SK-N-SH treated with all-trans-retinoic acid at 6 μM for 48 hours (cell line): ENCODE results near the gene SLC25A29.

Experiments used
- ATAC-seq: fragments of 200-7000 bp; cut with Tn5 transposase; 3 replicates; pipeline ENCODE4 v1.9.1; 2020; ENCODE audit warnings: mild to moderate bottlenecking, moderate library complexity
- ARNTL ChIP-seq: fragments of 450-650 bp; formaldehyde crosslinking; IDR thresholded peaks from 2 replicates; pipeline ENCODE4 v1.5.0; 2020; ENCODE audit warnings: low read depth, mild to moderate bottlenecking, moderate library complexity, borderline replicate concordance
- BACH2 ChIP-seq: fragments of 250-450 bp; sonication (Bioruptor Pico); IDR thresholded peaks from 2 replicates; pipeline ENCODE4 v1.9.0; 2021; ENCODE audit warnings: mild to moderate bottlenecking, borderline replicate concordance
- CSDC2 ChIP-seq: fragments of 250-450 bp; sonication (Bioruptor Pico); IDR thresholded peaks from 2 replicates; pipeline ENCODE4 v1.5.0; 2020; ENCODE audit warnings: mild to moderate bottlenecking, moderate library complexity
- ESRRG ChIP-seq: fragments of 250-450 bp; sonication (Bioruptor Pico); IDR thresholded peaks from 2 replicates; pipeline ENCODE4 v1.6.1; 2021; ENCODE audit warnings: mild to moderate bottlenecking
- GLIS3 ChIP-seq: fragments of 250-450 bp; sonication (Bioruptor Pico); IDR thresholded peaks from 2 replicates; pipeline ENCODE4 v1.5.0; 2020; ENCODE audit warnings: mild to moderate bottlenecking, moderate library complexity
- OSR1 ChIP-seq: fragments of 250-450 bp; sonication (Bioruptor Pico); IDR thresholded peaks from 2 replicates; pipeline ENCODE4 v1.8.0; 2022; ENCODE audit warnings: moderate library complexity, mild to moderate bottlenecking, inconsistent platforms
- PATZ1 ChIP-seq: fragments of 250-450 bp; sonication (Bioruptor Pico); IDR thresholded peaks from 2 replicates; pipeline ENCODE4 v1.8.0; 2020; ENCODE audit warnings: mild to moderate bottlenecking, moderate library complexity, borderline replicate concordance
- PPARA ChIP-seq: fragments of 250-450 bp; sonication (Bioruptor Pico); IDR thresholded peaks from 2 replicates; pipeline ENCODE4 v1.5.0; 2020; ENCODE audit warnings: mild to moderate bottlenecking, borderline replicate concordance
- SNAI2 ChIP-seq: fragments of 250-450 bp; sonication (Bioruptor Pico); IDR thresholded peaks from 2 replicates; pipeline ENCODE4 v1.5.0; 2020; ENCODE audit warnings: mild to moderate bottlenecking, moderate library complexity
- TCF4 ChIP-seq: fragments of 250-450 bp; sonication (Bioruptor Pico); IDR thresholded peaks from 2 replicates; pipeline ENCODE4 v1.8.0; 2021; ENCODE audit warnings: mild to moderate bottlenecking, moderate library complexity, borderline replicate concordance
- TOX ChIP-seq: fragments of 250-450 bp; sonication (Bioruptor Pico); IDR thresholded peaks from 2 replicates; pipeline ENCODE4 v1.8.0; 2021; ENCODE audit warnings: mild to moderate bottlenecking, moderate library complexity, borderline replicate concordance
- ZC3H10 ChIP-seq: fragments of 250-450 bp; sonication (Bioruptor Pico); IDR thresholded peaks from 2 replicates; pipeline ENCODE4 v1.5.1; 2021; ENCODE audit warnings: mild to moderate bottlenecking, moderate library complexity
- ZNF565 ChIP-seq: fragments of 450-650 bp; formaldehyde crosslinking; conservative IDR thresholded peaks from 2 replicates; pipeline ENCODE4 v1.5.0; 2020; ENCODE audit warnings: low read depth, mild to moderate bottlenecking, moderate library complexity
- ZNF70 ChIP-seq: fragments of 450-650 bp; formaldehyde crosslinking; IDR thresholded peaks from 2 replicates; pipeline ENCODE4 v1.5.0; 2020; ENCODE audit warnings: mild to moderate bottlenecking, moderate library complexity
- ZNF8 ChIP-seq: fragments of 450-650 bp; formaldehyde crosslinking; IDR thresholded peaks from 2 replicates; pipeline ENCODE4 v1.5.0; 2020; ENCODE audit warnings: mild to moderate bottlenecking, moderate library complexity
- TF ChIP-seq, protein P1 (sequence below): fragments of 250-450 bp; sonication (Bioruptor Pico); IDR thresholded peaks from 2 replicates; pipeline ENCODE4 v1.5.1; 2021; ENCODE audit warnings: mild to moderate bottlenecking, moderate library complexity
- TF ChIP-seq, protein P2 (sequence below): fragments of 250-450 bp; sonication (Bioruptor Pico); IDR thresholded peaks from 2 replicates; pipeline ENCODE4 v1.5.0; 2020; ENCODE audit warnings: mild to moderate bottlenecking, moderate library complexity
- TF ChIP-seq, protein P3 (sequence below): fragments of 250-450 bp; sonication (Bioruptor Pico); IDR thresholded peaks from 2 replicates; pipeline ENCODE4 v1.8.0; 2021; ENCODE audit warnings: low read depth, mild to moderate bottlenecking, moderate library complexity, borderline replicate concordance

SLC25A29 gene

DNA sequence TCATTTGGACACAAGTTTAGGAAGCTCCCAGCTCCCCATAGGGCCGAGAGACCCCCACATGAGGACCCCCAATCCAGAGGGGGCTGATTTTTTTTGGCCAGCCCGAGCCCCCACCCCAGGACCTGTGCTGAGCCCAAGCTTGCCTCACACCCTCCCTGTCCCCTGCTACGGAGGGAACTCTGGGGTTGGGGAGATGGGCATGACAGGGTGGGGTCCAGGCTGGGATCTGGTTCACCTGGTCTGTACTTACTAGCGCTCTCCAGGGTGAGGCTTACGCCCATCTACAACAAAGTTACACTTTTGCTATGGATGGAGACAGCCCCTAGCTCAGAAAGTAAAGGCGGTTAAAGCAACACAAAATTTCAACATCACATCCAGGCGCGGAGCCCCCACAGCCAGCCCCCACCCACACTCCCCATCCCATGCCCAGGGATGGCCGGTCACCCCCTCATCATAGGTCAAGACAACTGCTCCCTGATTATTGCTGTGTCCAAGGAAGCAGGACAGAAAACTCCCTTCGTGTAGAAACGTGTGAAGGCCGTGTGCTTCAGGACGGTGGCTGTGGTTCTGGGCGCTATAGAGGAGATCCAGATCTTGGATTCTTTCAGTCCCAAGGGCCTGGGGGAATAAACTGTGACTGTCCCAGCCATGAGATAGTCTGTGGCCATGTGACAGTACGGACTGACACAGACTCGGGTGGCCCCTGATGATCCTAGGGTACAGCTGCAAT lies 10.7 kb downstream of the SLC25A29 start:
- TF ChIP-seq GLIS3 (no peak), PPARA (CRISPR knock-in tag) (no peak), PATZ1 (CRISPR knock-in tag) (no peak), ZC3H10 (CRISPR knock-in tag) (no peak)
- TF ChIP-seq, protein P1, sequence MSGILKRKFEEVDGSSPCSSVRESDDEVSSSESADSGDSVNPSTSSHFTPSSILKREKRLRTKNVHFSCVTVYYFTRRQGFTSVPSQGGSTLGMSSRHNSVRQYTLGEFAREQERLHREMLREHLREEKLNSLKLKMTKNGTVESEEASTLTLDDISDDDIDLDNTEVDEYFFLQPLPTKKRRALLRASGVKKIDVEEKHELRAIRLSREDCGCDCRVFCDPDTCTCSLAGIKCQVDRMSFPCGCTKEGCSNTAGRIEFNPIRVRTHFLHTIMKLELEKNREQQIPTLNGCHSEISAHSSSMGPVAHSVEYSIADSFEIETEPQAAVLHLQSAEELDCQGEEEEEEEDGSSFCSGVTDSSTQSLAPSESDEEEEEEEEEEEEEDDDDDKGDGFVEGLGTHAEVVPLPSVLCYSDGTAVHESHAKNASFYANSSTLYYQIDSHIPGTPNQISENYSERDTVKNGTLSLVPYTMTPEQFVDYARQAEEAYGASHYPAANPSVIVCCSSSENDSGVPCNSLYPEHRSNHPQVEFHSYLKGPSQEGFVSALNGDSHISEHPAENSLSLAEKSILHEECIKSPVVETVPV (CRISPR knock-in tag) = no peak
- no peak for ATAC-seq

- ATAC-seq = no peak
- TF ChIP-seq ARNTL (no peak), CSDC2 (CRISPR knock-in tag) (no peak), PPARA (CRISPR knock-in tag) (no peak), PATZ1 (CRISPR knock-in tag) (no peak), OSR1 (CRISPR knock-in tag) (no peak), SNAI2 (CRISPR knock-in tag) (no peak), ESRRG (CRISPR knock-in tag) (no peak), ZNF565 (CRISPR knock-in tag) (no peak), TOX (CRISPR knock-in tag) (no peak), ZNF8 (CRISPR knock-in tag) (no peak), ZNF70 (CRISPR knock-in tag) (no peak), TCF4 (no peak), BACH2 (CRISPR knock-in tag) (no peak)
- TF ChIP-seq, protein P2, sequence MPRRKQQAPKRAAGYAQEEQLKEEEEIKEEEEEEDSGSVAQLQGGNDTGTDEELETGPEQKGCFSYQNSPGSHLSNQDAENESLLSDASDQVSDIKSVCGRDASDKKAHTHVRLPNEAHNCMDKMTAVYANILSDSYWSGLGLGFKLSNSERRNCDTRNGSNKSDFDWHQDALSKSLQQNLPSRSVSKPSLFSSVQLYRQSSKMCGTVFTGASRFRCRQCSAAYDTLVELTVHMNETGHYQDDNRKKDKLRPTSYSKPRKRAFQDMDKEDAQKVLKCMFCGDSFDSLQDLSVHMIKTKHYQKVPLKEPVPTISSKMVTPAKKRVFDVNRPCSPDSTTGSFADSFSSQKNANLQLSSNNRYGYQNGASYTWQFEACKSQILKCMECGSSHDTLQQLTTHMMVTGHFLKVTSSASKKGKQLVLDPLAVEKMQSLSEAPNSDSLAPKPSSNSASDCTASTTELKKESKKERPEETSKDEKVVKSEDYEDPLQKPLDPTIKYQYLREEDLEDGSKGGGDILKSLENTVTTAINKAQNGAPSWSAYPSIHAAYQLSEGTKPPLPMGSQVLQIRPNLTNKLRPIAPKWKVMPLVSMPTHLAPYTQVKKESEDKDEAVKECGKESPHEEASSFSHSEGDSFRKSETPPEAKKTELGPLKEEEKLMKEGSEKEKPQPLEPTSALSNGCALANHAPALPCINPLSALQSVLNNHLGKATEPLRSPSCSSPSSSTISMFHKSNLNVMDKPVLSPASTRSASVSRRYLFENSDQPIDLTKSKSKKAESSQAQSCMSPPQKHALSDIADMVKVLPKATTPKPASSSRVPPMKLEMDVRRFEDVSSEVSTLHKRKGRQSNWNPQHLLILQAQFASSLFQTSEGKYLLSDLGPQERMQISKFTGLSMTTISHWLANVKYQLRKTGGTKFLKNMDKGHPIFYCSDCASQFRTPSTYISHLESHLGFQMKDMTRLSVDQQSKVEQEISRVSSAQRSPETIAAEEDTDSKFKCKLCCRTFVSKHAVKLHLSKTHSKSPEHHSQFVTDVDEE (CRISPR knock-in tag) = no peak
- TF ChIP-seq, protein P1 (CRISPR knock-in tag) = no peak
- TF ChIP-seq, protein P3, sequence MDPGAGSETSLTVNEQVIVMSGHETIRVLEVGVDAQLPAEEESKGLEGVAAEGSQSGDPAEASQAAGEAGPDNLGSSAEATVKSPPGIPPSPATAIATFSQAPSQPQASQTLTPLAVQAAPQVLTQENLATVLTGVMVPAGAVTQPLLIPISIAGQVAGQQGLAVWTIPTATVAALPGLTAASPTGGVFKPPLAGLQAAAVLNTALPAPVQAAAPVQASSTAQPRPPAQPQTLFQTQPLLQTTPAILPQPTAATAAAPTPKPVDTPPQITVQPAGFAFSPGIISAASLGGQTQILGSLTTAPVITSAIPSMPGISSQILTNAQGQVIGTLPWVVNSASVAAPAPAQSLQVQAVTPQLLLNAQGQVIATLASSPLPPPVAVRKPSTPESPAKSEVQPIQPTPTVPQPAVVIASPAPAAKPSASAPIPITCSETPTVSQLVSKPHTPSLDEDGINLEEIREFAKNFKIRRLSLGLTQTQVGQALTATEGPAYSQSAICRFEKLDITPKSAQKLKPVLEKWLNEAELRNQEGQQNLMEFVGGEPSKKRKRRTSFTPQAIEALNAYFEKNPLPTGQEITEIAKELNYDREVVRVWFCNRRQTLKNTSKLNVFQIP (CRISPR knock-in tag) = no peak
These were observed 11.3 kb downstream of the SLC25A29 start for GRCh38 chr14:100294963-100295330.
